Measurements from ENCODE around the gene DCUN1D3.

DNA sequence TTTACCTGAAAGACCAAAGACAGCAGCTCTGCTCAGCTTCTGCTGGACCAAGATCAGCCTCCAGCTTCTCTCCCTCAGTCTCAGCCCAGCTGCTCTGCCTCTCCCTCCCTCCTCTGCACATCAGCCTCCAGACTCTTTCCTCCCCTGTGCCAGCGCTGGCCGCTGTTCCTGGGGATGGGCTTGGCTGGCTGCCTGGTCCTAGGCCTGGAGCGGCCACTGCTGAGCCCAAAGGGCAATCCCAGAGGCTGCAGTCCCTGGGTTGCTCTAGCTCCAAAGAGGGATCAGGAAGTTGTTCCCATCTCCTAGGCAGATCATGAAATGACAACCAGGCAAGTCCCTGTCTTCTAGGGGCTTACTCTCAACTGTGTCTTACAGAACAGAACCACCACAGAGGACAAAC, 31.3 kb downstream of the DCUN1D3 start:
- TF ChIP-seq, protein P1, sequence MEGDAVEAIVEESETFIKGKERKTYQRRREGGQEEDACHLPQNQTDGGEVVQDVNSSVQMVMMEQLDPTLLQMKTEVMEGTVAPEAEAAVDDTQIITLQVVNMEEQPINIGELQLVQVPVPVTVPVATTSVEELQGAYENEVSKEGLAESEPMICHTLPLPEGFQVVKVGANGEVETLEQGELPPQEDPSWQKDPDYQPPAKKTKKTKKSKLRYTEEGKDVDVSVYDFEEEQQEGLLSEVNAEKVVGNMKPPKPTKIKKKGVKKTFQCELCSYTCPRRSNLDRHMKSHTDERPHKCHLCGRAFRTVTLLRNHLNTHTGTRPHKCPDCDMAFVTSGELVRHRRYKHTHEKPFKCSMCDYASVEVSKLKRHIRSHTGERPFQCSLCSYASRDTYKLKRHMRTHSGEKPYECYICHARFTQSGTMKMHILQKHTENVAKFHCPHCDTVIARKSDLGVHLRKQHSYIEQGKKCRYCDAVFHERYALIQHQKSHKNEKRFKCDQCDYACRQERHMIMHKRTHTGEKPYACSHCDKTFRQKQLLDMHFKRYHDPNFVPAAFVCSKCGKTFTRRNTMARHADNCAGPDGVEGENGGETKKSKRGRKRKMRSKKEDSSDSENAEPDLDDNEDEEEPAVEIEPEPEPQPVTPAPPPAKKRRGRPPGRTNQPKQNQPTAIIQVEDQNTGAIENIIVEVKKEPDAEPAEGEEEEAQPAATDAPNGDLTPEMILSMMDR (IDR thresholded peaks at IDR 0.05): no peak
- TF ChIP-seq POLR2A (IDR thresholded peaks at IDR 0.05) (no peak), POLR2AphosphoS5 (IDR thresholded peaks at IDR 0.05) (no peak)
